Skeletal muscle cell (primary cell): Measurements from ENCODE around the gene ZNF83.
"Not testable (repeated sequence)": the region's sequence is repeated elsewhere in the genome, so short reads cannot be mapped to it uniquely, and the experiment has no call there.

Experiments
- DNase-seq: peaks from one replicate; pipeline ENCODE4 v3.0.0-alpha.2; 2010; ENCODE audit warnings: low read depth
- H3K4me3 ChIP-seq: 2 replicates; pipeline ENCODE4 v1.5.1; 2011; ENCODE audit warnings: low read depth, mild to moderate bottlenecking, control low read depth, low read length, moderate library complexity

The ZNF83 gene

GRCh38 chr19:52637718-52638585 lies at the start of gene ZNF83:
TSS of gene ZNF83 (minus strand) at chr19:52638355.
- peak within 1 kb of the TSS; percentile 84 for H3K4me3 ChIP-seq
- DNase-seq: peak; percentile 69

DNA sequence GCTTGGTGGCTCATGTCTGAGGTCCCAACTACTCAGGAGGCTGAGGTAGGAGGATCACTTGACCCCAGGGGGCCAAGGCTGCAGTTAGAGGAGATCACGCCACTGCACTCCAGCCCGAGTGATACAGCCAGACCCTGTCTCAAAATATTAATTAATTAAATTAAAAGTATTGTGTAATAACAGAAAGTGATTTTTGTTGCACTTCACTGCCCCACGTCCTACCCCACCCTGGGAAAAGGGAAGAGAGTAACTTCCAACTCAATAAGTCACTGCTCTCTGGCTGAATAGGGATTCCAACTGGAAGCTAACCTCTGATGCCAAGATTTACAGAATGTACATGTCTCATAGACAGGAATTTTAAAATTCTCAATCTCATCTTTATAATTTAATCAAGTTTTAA lies 49.5 kb upstream of the ZNF83 start:
- no peak overlapping the region for H3K4me3 ChIP-seq
- DNase-seq: no peak

DNA sequence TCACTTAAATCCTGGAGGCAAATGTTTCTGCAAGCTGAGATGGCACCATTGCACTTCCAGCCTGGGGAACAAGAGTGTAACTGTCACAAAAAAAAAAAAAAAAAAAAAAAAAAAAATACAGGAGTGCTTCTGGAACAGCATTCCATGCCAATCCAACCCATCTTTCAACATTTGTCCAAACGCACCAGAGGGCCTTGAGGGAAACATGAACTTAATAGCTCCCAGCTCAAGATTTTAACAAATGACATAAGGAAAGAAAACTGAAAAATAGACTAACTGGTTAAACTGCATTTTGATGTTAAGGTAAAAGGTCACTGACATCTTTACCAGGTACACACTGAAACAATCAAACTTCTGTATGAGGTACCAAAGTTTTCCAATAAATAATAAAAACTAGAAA lies 47.7 kb upstream of the ZNF83 start:
- DNase-seq: no peak
- no peak overlapping the region for H3K4me3 ChIP-seq

- H3K4me3 ChIP-seq, DNase-seq: not testable (repeated sequence)
These were observed 43.1 kb upstream of the ZNF83 start for GRCh38 chr19:52681216-52681615.

DNA sequence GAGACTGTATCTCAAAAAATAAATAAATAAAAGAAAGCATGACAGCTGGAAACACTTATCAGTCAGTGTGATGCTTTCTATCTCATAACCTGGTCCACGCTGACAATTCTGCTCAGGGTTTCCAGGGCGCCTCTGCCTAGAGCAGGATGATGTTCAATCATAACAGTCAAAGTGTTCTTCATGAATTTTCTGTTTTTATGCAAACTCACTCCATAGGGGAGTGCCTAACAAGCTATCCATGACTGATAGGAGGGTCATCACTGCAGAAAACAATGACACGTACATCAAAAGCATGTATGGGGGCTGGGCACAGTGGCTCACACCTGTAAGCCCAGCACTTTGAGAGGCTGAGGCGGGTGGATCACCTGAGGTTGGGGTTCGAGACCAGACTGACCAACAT lies 41.4 kb upstream of the ZNF83 start:
- H3K4me3 ChIP-seq: no peak overlapping the region

GRCh38 chr19:52675239-52675638 lies 37.1 kb upstream of the ZNF83 start:
- H3K4me3 ChIP-seq: not testable (repeated sequence)

More for the DNA sequence above, 41.4 kb upstream of the ZNF83 start:
- DNase-seq: no peak

DNA sequence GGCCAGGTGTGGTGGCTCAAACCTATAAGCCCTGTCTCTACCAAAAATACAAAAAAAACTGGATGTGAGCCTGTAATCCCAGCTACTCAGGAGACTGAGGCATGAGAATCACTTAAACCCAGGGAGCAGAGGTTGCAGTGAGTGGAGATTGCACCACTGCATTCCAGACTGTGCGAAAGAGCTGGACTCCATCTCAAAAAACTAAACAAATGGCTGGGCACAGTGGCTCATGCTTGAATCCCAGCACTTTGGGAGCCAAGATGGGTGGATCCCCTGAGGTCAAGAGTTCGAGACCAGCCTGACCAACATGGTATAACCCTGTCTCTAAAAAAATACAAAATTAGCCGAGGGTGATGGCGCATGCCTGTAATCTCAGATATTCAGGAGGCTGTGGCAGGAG lies 34.9 kb upstream of the ZNF83 start:
- DNase-seq: no peak
- H3K4me3 ChIP-seq: no peak overlapping the region

More at GRCh38 chr19:52675239-52675638, 37.1 kb upstream of the ZNF83 start:
- DNase-seq: not testable (repeated sequence)

GRCh38 chr19:52670046-52670445 lies 31.9 kb upstream of the ZNF83 start:
- DNase-seq: no peak
- no peak overlapping the region for H3K4me3 ChIP-seq

DNA sequence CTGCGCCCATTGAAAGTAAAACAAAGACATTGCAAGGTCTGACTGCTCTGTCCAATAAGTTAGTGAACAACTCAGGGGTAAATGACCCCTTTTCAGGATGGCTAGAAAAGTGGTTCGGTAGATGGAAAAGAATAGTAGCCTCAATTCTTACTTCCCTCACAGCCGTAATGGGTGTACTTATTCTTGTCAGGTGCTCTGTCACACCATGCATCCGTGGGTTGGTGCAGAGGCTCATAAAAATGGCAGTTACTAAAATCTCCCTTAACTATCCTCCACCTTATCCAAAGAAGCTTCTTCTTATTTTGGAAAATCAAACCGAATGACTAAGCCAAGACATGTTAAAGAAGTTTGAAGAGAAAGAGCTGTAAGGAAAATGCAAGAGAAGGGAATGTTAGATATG lies 31.4 kb upstream of the ZNF83 start:
- no peak for DNase-seq
- H3K4me3 ChIP-seq: no peak overlapping the region

DNA sequence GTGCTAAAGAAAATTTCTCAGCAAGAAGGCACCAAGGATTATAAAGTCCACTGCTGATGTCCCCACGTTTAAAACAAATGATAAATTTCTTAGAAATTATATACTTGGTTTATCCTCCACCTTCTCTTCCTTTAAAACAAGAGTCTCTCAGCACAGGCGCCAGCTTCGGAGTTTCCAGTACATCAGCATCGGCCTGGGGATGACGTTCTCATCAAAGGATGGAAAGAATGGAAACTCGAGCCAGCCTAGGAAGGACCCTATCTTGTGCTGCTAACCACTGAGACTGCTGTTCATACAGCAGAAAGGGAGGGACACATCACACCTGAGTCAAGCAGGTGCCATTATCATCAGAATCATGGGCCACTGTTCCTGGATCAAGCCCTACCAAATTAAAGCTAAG lies 29.8 kb upstream of the ZNF83 start:
- no peak for DNase-seq
- no peak overlapping the region for H3K4me3 ChIP-seq

DNA sequence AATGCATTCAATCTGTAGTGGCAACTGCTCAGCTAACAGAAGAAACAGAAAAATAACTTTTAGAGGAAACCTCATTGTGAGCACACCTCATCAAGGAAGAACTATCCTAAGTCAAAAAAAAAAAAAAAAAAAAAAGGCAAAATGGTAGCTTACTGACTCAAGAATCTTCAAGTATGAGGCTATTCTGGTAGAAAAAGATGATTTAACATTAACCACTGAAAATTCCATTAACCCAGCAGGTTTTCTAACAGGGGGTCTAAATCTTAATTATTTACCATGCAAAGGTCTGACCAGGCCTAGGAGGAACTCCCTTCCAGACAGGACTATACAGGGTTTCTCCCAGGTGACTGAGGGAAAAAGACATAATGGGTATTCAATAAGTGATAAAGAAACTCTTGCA lies 28.4 kb upstream of the ZNF83 start:
- no peak for DNase-seq
- H3K4me3 ChIP-seq: no peak overlapping the region

DNA sequence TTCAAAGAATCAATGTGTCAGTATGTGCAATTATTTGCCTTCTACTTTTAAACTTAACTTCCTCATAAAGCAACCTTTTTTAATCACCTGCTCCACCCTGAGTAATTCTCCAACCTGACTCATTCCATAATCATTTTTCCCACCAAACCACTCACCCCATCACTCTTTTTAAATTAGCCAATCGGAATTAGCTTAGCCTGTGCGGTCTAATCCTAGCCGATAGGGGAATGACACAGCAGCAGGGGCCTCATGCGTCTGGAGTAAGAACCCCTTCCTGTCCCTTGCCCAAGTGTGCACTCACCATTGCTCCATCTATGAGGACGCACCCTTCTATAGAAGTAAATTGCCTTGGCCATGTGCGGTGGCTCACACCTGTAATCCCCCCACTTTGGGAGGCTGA lies 27.4 kb upstream of the ZNF83 start:
- no peak for DNase-seq
- H3K4me3 ChIP-seq: no peak overlapping the region

DNA sequence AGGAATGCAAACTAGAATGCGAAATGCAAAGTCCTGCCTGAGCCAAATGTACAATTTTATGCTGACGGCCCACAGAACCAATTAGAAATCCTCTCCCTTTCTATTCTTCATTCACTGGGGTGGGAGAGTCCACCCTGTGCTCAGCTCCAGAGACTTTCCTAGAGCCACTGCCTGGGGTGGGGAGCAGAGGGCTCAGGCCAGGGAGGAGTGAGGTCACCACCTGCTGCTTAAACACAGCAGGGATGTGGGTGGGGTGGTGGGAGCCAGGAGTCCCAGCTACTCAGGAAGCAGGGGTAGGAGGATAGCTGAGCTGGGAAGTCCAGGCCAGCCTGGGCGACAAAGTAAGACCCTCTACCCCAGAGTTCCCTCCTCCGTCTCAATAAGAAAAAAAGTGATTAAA lies 26.9 kb upstream of the ZNF83 start:
- no peak for DNase-seq
- H3K4me3 ChIP-seq: no peak overlapping the region

- no peak overlapping the region for H3K4me3 ChIP-seq
- DNase-seq: no peak
These were observed 26.3 kb upstream of the ZNF83 start for GRCh38 chr19:52664461-52664860.

DNA sequence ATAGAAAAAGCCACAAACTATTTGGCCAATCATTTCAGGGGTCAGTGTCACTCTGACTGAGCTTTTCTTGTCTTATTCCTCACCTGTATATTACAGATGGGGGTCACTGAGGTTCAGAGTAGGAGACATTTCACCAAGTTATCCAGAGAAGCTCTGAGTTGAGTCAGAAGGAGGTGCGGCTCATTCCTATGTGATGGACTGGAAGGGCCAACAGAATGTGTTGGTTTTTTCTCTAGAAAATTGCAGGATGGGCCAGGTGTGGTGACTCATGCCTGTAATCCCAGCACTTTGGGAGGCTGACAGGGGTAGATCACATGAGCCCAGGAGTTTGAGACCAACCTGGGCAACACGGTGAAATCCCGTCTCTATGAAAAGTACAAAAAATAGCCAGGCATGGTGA lies 24.5 kb upstream of the ZNF83 start:
- no peak overlapping the region for H3K4me3 ChIP-seq
- no peak for DNase-seq

GRCh38 chr19:52660981-52661380 lies 22.8 kb upstream of the ZNF83 start:
- DNase-seq: no peak

GRCh38 chr19:52659013-52659412 lies 20.9 kb upstream of the ZNF83 start:
- H3K4me3 ChIP-seq: no peak overlapping the region
- no peak for DNase-seq

More at GRCh38 chr19:52660981-52661380, 22.8 kb upstream of the ZNF83 start:
- H3K4me3 ChIP-seq: no peak overlapping the region

- DNase-seq: no peak
These were observed 20.4 kb upstream of the ZNF83 start for GRCh38 chr19:52658595-52658994.

GRCh38 chr19:52653161-52653560 lies 15.0 kb upstream of the ZNF83 start:
- H3K4me3 ChIP-seq: no peak overlapping the region
- no peak for DNase-seq

More at GRCh38 chr19:52658595-52658994, 20.4 kb upstream of the ZNF83 start:
- no peak overlapping the region for H3K4me3 ChIP-seq

DNA sequence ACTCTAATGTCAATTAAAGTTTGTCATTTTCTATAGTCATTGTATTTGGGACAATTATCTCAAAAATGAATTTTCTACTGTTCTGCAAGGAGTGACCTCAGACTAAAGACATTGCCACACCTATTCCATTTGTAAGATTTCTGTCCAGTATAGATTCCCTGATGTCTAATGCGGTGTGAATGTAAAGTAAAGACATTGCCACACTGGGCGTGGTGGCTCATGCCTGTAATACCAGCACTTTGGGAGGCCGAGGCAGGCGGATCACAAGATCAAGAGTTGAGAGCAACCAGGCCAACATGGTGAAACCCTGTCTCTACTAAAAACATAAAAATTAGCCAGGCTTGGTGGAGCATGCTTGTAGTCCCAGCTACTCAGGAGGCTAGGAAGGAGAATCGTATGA lies 13.8 kb upstream of the ZNF83 start:
- DNase-seq: no peak
- H3K4me3 ChIP-seq: no peak overlapping the region

- DNase-seq: no peak
- H3K4me3 ChIP-seq: no peak overlapping the region
These were observed 10.3 kb upstream of the ZNF83 start for GRCh38 chr19:52648336-52649016.
